ENCODE data around the gene C18orf63. TPM values are rescaled to one million over a fixed set of nuclear protein-coding genes. Genes with fewer than 3 reads are reported as not detected.
A peak's percentile ranks its signal among the peaks of the same experiment; 100 is the strongest.

C18orf63 gene
- total RNA-seq, 2 donors from 2014 or later: not detected

DNA sequence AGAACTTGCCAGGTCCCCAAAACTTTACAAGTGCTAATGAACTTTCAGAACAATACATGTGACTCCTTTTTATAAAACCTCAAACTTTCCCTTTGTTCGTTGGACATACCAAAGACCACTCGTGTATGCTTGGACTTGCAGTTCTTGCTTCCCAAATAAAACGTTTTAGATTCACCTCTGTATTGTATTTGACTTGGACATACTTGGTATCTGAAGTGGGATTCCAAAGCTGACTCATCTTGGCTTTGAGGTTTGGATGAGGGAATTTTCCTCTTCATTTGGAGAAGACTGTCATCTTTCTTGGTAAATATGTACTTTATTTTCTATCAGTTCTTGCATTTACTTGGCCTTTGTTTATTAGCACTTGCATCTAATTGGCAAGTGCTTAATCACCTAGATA, 15.9 kb upstream of the C18orf63 start:
- TF ChIP-seq, protein P1, sequence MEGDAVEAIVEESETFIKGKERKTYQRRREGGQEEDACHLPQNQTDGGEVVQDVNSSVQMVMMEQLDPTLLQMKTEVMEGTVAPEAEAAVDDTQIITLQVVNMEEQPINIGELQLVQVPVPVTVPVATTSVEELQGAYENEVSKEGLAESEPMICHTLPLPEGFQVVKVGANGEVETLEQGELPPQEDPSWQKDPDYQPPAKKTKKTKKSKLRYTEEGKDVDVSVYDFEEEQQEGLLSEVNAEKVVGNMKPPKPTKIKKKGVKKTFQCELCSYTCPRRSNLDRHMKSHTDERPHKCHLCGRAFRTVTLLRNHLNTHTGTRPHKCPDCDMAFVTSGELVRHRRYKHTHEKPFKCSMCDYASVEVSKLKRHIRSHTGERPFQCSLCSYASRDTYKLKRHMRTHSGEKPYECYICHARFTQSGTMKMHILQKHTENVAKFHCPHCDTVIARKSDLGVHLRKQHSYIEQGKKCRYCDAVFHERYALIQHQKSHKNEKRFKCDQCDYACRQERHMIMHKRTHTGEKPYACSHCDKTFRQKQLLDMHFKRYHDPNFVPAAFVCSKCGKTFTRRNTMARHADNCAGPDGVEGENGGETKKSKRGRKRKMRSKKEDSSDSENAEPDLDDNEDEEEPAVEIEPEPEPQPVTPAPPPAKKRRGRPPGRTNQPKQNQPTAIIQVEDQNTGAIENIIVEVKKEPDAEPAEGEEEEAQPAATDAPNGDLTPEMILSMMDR (IDR thresholded peaks at IDR 0.05): no peak
- H3K9me3 ChIP-seq: no peaks in the 10 kb centered on the region
- no peak for DNase-seq
- H3K4me1 ChIP-seq: no peaks in the 10 kb centered on the region
- H3K27ac ChIP-seq: no peak overlapping the region
- intact Hi-C loops (cut with DNase I): no loop called here
- H3K4me3 ChIP-seq: no peak overlapping the region
- no peaks in the 10 kb centered on the region for H3K36me3 ChIP-seq
- no peaks in the 10 kb centered on the region for H3K27me3 ChIP-seq
- H3K9ac ChIP-seq (ENCODE audit: low read depth in 2 of 2, low read length in 2 of 2): no peak overlapping the region

DNA sequence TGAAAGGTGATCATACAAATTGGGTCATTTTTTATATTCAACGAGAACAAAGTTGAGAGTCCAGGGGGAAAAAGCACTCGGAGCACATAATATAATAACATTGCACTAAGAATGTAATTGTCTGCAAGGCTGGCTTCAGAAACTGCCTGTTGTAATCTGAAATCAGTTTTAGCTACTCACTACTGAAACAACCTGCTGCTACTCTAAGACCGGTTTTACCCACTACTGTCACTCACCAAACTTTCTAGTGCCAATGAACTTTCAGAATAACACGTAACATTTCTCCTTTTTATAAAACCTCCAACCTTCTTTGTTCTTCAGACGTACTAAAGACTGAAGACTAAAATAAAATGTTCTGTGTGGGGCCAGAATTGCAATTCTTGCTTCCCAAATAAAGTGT, 12.3 kb upstream of the C18orf63 start:
- intact Hi-C loops (cut with DNase I): no loop called here
- no peaks in the 10 kb centered on the region for H3K4me1 ChIP-seq
- no peaks in the 10 kb centered on the region for H3K36me3 ChIP-seq
- DNase-seq: no peak
- no peak overlapping the region for H3K27ac ChIP-seq
- H3K9ac ChIP-seq (ENCODE audit: low read depth in 2 of 2, low read length in 2 of 2): no peak overlapping the region
- no peak overlapping the region for H3K4me3 ChIP-seq
- TF ChIP-seq, protein P1 (IDR thresholded peaks at IDR 0.05): no peak
- no peaks in the 10 kb centered on the region for H3K27me3 ChIP-seq
- H3K9me3 ChIP-seq: no peaks in the 10 kb centered on the region

DNA sequence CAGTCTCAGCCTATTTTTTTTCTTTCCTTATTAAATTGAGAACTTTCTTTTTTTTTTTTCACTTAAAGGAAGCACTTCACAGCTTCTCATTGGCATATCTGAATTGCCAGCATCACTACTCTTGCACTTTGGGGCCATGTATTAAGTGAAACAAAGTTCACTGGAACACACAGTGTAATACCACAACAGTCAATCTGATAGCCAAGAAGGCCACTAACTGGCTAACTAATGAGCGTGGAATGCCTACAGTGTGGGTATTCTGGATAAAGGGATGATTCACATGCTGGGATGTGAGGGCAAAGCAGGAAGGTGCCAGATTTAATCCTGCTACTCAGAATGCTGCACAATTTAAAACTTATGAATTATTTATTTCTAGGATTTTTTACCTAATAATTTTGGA, 11.7 kb upstream of the C18orf63 start:
- no peaks in the 10 kb centered on the region for H3K36me3 ChIP-seq
- no peak overlapping the region for H3K4me3 ChIP-seq
- DNase-seq: no peak
- intact Hi-C loops (cut with DNase I): no loop called here
- TF ChIP-seq, protein P1 (IDR thresholded peaks at IDR 0.05): no peak
- H3K27me3 ChIP-seq: no peaks in the 10 kb centered on the region
- H3K9ac ChIP-seq (ENCODE audit: low read depth in 2 of 2, low read length in 2 of 2): no peak overlapping the region
- H3K4me1 ChIP-seq: no peaks in the 10 kb centered on the region
- no peaks in the 10 kb centered on the region for H3K9me3 ChIP-seq
- no peak overlapping the region for H3K27ac ChIP-seq

DNA sequence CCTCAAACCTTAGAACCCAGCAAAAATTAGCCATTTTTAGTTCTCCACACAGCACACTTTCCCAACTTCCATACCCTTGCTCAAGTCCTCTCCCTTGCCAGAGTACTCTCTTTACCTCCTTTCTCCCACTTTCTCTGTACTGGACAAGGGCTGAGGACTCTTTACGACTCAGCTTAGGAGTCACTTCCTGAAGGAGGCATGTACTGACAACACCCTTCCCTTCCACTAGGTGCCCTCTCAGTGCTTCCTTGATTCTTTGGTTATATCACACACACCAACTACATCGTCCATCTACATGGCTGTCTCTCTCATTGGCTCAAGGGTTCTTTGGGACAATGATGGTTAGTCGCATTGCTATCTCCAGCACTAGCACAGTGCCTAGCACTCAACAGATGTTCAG, 5.2 kb upstream of the C18orf63 start:
- intact Hi-C loops (cut with DNase I): no loop called here
- no peak for DNase-seq
- H3K9me3 ChIP-seq: no peaks in the 10 kb centered on the region
- no peak overlapping the region for H3K27ac ChIP-seq
- no peak overlapping the region for H3K4me3 ChIP-seq
- H3K36me3 ChIP-seq: no peaks in the 10 kb centered on the region
- no peak overlapping the region for H3K9ac ChIP-seq (ENCODE audit: low read depth in 2 of 2, low read length in 2 of 2)
- TF ChIP-seq, protein P1 (IDR thresholded peaks at IDR 0.05): peak; percentile 30
- no peaks in the 10 kb centered on the region for H3K27me3 ChIP-seq
- H3K4me1 ChIP-seq: no peaks in the 10 kb centered on the region

DNA sequence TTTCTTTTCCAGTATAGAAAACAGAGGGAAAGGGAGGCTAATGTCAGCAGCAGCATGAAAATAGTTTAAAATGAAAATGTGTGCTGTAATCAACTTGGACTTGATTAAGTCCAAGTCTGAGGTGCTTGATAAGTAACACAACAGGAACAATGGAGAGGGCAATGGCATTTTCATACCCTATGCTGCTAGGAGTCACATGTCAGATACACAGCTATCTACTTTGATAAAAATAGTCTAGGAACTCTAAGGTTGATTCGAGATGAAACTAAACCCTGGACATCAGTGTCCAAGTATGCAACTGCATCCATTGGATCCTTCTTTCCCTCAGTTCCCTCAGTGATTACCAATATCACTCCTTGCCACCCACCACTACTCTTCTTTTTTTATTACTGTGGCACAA, 4.6 kb upstream of the C18orf63 start:
- TF ChIP-seq, protein P1 (IDR thresholded peaks at IDR 0.05): no peak
- no peak for DNase-seq
- H3K9me3 ChIP-seq: no peaks in the 10 kb centered on the region
- intact Hi-C loops (cut with DNase I): no loop called here
- no peaks in the 10 kb centered on the region for H3K4me1 ChIP-seq
- no peaks in the 10 kb centered on the region for H3K36me3 ChIP-seq
- H3K27ac ChIP-seq: no peak overlapping the region
- no peak overlapping the region for H3K4me3 ChIP-seq
- H3K27me3 ChIP-seq: no peaks in the 10 kb centered on the region
- no peak overlapping the region for H3K9ac ChIP-seq (ENCODE audit: low read depth in 2 of 2, low read length in 2 of 2)

Measured in colonic mucosa (tissue), 4 donors.